ENCODE measurements around the gene ARFGAP1. TPM values are rescaled to one million over a fixed set of nuclear protein-coding genes. Genes with fewer than 3 reads are reported as not detected.

Gene ARFGAP1
- total and polyA plus RNA-seq, 2 experiments from 2014 or later, result 41.5 to 95.5 TPM

DNA sequence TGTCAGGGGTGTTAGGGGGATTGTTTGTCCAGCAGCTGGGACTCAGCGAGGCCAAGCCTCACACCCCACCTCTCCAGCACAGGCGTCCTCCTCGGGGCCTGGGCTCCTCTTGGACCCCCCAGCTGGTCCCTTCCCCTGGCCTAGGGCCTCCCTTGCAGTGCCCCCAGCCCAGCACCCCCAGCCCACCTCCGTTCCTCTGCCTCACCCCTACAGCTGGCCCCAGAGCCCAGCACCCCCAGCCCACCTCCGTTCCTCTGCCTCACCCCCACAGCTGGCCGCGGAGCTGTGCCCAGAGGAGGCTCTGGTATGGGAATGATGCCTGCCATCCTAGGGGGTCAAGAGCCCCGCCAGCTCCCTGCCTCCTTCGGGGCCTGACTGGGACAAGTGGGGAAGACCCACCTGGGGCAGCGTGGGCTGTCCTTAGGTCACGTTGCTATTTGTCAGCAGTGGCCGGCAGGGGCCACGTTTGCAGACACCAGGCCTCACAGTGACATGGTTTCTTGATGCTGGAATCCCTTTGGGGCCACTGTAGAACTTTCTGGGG is 12.4 kb downstream of the ARFGAP1 start:
- no peak overlapping the region for H3K4me3 Mint-ChIP-seq
- no peaks in the 10 kb centered on the region; the same call in 1 of the 2 replicates for H3K36me3 ChIP-seq (ENCODE audit: insufficient read depth)
- no peak overlapping the region for H2AFZ ChIP-seq
- DNase-seq (ENCODE audit: low spot score), result no peak
- no peak overlapping the region for H3K4me2 ChIP-seq
- H3K79me2 ChIP-seq (replicated peaks; ENCODE audit: insufficient read depth), result no peaks in the 10 kb centered on the region
- TF ChIP-seq CTCF (conservative IDR thresholded peaks at IDR 0.05; ENCODE audit: low read depth in 2 of 2) (no peak), STAT1 (IDR thresholded peaks at IDR 0.05; ENCODE audit: unreplicated experiment) (no peak)
- H3K27me3 ChIP-seq (ENCODE audit: insufficient read depth), result no peaks in the 10 kb centered on the region
- H3K9me3 Mint-ChIP-seq, result no peaks in the 10 kb centered on the region
- H3K36me3 Mint-ChIP-seq (ENCODE audit: low read depth), result peaks cover 26% of the 10 kb centered on the region
- H3K27ac ChIP-seq (ENCODE audit: low read depth), result no peak overlapping the region
- H3K27me3 Mint-ChIP-seq (ENCODE audit: insufficient read depth, low read depth, poor library complexity), result peaks cover 6% of the 10 kb centered on the region
- no peak for ATAC-seq
- H3K4me3 ChIP-seq, result no peak overlapping the region
- H3K4me1 Mint-ChIP-seq, result no peaks in the 10 kb centered on the region; the same call in 2 of the 3 replicates
- H3K27ac Mint-ChIP-seq, result no peak overlapping the region
- H4K20me1 ChIP-seq (replicated peaks; ENCODE audit: insufficient read depth), result no peaks in the 10 kb centered on the region; the same call in 1 of the 2 replicates
- H3K9me2 ChIP-seq (ENCODE audit: insufficient read depth), result no peaks in the 10 kb centered on the region
- H3F3A ChIP-seq (replicated peaks; ENCODE audit: low read depth), result 0 out of 2 replicates have a peak, but pooled peaks cover 3% of the 10 kb centered on the region
- H3K4me1 ChIP-seq (ENCODE audit: insufficient read depth), result no peaks in the 10 kb centered on the region

DNA sequence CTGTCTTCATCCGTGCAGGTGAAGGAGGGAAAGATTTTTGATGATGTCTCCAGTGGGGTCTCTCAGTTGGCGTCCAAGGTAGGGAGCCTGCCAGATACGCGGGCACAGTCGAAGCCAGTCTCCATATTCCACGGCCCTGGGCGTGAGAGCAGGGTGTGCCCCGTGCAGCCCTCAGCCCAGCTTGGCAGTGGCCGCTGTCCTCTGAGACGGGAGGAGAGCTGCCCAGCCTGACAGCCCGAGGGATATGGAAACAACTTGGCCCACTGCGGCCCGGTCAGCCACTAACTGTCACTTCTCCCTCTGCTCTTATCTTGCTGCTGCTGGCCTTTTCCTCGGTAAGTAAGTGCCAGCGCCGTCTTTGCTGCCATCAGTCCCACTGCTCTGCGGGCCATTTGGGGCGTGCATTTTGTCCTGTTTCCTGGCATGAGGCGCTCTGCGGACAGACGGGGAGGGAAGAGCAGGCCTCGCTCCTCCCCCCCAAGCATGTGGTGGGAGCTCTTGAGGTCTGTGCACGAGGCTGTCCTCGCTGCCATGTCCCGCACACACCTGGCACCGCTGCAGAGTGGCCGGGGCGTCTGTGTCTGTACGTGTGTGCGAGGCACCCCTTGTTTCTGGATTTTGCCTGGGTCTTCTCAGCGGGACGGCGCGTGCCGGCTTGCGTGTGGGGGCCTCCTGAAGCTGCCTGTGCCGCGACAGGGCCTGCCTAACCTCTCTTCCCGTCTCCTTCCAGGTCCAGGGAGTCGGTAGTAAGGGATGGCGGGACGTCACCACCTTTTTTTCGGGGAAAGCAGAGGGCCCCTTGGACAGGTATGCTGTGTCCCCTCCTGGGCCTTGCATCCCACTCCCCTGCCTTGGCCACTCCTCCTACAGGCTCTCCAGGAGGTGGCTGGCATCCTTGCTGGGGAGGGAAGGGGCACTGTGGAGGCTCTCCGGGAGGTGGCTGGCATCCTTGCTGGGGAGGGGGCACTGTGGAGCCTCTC is 13.3 kb downstream of the ARFGAP1 start:
- Mint-ChIP-seq H3K36me3 (ENCODE audit: low read depth) (peaks cover 25% of the 10 kb centered on the region), H3K27me3 (ENCODE audit: insufficient read depth, low read depth, poor library complexity) (peaks cover 11% of the 10 kb centered on the region), H3K4me3 (no peak overlapping the region), H3K27ac (no peak overlapping the region), H3K4me1 (peaks cover 3% of the 10 kb centered on the region; the same call in 2 of the 3 replicates), H3K9me3 (no peaks in the 10 kb centered on the region)
- no peak for ATAC-seq
- no peak overlapping the region for H2AFZ ChIP-seq
- H3F3A ChIP-seq (replicated peaks; ENCODE audit: low read depth), result no peaks in the 10 kb centered on the region
- H3K27me3 ChIP-seq (ENCODE audit: insufficient read depth), result no peaks in the 10 kb centered on the region
- H3K79me2 ChIP-seq (replicated peaks; ENCODE audit: insufficient read depth), result no peaks in the 10 kb centered on the region
- H3K27ac ChIP-seq (ENCODE audit: low read depth), result no peak overlapping the region
- H3K4me1 ChIP-seq (ENCODE audit: insufficient read depth), result peaks cover 6% of the 10 kb centered on the region; the same call in 1 of the 2 replicates
- TF ChIP-seq CTCF (conservative IDR thresholded peaks at IDR 0.05; ENCODE audit: low read depth in 2 of 2), result no peak
- no peaks in the 10 kb centered on the region; the same call in 1 of the 2 replicates for H3K36me3 ChIP-seq (ENCODE audit: insufficient read depth)
- H3K4me3 ChIP-seq, result no peak overlapping the region
- no peak overlapping the region for H3K4me2 ChIP-seq
- H3K9me2 ChIP-seq (ENCODE audit: insufficient read depth), result no peaks in the 10 kb centered on the region
- DNase-seq (ENCODE audit: low spot score), result no peak
- H4K20me1 ChIP-seq (replicated peaks; ENCODE audit: insufficient read depth), result no peaks in the 10 kb centered on the region
